Suprapubic skin (tissue), 3 donors: ENCODE results near the gene ABCC9.

Experiments used
- CTCF ChIP-seq, 2 donors: fragments of 200-600 bp in 1 of 2; fragments of 450-650 bp in 1 of 2; sonication (generic) in 1 of 2; IDR thresholded peaks; one replicate each; pipeline ENCODE4 v1.5.1; 2016 to 2019; ENCODE audit warnings: antibody characterized with exemption in 2 of 2, mild to moderate bottlenecking in 1 of 2, moderate library complexity in 1 of 2
- POLR2AphosphoS5 ChIP-seq, 3 donors: sonication (generic); formaldehyde crosslinking; IDR thresholded peaks; one replicate each; pipeline ENCODE4 v1.6.1; 2017; ENCODE audit warnings: antibody characterized with exemption in 3 of 3

- TF ChIP-seq CTCF (IDR thresholded peaks at IDR 0.05) (no peak), POLR2AphosphoS5 (IDR thresholded peaks at IDR 0.05) (no peak)
Observed at GRCh38 chr12:21786041-21786531, 155.1 kb downstream of the ABCC9 start.
